GM13976 (cell line): ENCODE results near the gene HS3ST3B1.

Experiments
- DNase-seq: peaks from one replicate; pipeline ENCODE4 v3.0.0; 2012; ENCODE audit warnings: low spot score
- in situ Hi-C: fragments of 300-500 bp; cut with MboI; formaldehyde crosslinking; loops from one replicate; pipeline ENCODE4 v1.12.0; 2022; ENCODE audit warnings: low sequenced_read_pairs, mixed read lengths, inconsistent platforms; ENCODE audit not compliant: unreplicated experiment
- TF ChIP-seq, protein P1 (sequence below): IDR thresholded peaks from 2 replicates; pipeline ENCODE4 v1.5.1; 2012; ENCODE audit warnings: borderline replicate concordance, mild to moderate bottlenecking; ENCODE audit not compliant: insufficient read depth; ENCODE audit errors: extremely low read depth, missing control alignments, control extremely low read depth

Gene HS3ST3B1

DNA sequence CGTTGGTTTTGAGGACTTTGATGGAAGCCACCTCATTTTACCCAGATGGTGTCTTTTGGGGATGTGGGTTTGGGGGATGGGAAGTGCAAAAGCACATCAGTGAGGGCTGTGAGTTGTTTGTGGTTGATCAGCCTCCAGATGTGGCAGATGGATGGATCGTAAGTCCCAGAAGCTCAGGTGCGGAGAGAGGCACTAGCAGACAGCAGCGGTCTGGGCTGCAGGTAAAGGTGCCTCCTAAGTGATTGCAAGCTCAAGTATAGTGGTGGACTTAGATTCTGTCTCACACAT is 18.0 kb downstream of the HS3ST3B1 start:
- in situ Hi-C loops = no loop called here
- TF ChIP-seq, protein P1, sequence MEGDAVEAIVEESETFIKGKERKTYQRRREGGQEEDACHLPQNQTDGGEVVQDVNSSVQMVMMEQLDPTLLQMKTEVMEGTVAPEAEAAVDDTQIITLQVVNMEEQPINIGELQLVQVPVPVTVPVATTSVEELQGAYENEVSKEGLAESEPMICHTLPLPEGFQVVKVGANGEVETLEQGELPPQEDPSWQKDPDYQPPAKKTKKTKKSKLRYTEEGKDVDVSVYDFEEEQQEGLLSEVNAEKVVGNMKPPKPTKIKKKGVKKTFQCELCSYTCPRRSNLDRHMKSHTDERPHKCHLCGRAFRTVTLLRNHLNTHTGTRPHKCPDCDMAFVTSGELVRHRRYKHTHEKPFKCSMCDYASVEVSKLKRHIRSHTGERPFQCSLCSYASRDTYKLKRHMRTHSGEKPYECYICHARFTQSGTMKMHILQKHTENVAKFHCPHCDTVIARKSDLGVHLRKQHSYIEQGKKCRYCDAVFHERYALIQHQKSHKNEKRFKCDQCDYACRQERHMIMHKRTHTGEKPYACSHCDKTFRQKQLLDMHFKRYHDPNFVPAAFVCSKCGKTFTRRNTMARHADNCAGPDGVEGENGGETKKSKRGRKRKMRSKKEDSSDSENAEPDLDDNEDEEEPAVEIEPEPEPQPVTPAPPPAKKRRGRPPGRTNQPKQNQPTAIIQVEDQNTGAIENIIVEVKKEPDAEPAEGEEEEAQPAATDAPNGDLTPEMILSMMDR = no peak
- no peak for DNase-seq

DNA sequence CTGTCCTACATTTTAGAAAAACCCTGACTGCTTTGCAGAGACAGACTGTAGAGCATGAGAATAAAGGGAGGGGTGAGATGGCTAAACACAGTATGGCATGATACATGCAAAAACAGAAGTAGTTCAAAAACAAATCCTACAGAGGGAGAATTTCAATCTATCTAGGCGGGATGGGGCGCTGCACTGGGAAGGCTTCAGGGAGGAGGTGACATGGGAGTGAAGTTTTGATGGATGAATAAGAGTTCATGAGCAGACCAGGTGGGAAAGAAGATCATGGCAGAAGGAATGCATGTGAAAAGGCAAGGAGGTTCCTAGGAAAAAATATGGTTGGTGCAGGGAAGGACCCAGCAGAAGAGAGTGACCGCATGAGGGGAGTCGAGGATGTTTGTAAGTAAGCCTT is 19.2 kb downstream of the HS3ST3B1 start:
- TF ChIP-seq, protein P1 = no peak
- in situ Hi-C loops = no loop called here
- no peak for DNase-seq

GRCh38 chr17:14320734-14321475 is 20.0 kb downstream of the HS3ST3B1 start:
- TF ChIP-seq, protein P1 = no peak
- in situ Hi-C loops = no loop called here
- DNase-seq = no peak

DNA sequence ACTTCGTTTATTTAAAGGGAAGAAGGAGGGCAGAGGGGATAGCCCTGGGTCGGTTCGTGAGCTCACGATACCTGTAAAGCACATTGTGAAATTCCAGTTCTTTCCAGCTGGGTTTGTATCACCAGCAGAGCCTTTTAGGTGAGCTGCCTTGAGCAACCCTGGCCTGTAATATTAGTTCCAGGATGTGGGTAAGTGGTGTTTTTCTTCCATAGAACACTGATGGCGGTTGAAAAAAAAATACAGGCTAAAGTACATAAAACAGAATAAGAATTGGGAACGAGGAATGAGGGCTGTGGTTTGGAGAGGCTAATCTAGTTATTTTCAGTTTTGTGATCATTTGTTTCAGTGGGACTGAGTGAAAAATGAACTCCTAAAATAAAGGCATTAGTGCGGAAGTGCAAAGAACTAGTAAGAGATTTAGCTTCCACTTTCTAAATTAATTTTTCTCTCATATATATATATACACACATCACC is 20.6 kb downstream of the HS3ST3B1 start:
- TF ChIP-seq, protein P1 = no peak
- in situ Hi-C loops = no loop called here
- no peak for DNase-seq

DNA sequence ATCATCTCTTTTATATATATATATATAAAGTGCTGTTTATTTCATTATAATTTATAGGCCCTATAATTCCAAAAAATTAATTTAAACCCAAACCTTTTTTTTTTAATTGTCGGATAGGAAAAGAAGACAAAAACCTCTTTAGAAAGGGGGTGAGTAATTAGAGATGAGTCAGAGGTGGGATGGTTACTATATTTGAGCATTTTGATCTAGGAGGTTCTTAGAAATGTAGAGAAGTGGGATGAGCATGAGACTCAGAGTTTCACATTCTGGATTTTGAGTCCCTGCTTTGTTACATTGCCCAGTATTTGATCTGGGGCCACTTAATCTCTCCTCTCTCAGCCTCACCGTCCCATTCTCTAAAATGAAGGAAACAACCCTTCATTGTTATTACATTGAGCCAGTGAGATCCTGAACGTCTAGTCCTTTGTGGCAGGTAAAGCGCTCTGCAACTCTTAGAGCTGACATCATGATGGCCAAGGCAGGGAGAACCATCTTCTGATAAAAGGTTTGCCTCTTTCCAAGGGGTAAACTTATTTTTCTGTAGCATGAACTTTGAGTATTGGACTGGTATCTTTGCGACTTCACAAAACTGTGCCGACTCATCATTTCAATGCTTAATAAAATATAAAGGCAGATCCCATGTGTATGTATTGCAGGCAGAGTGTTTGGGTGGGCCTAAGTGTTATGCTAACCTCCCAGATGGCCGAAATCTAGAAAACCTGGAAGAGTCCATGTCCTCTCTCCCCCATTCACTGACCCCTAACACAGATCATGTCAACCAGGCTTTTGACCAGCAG is 21.3 kb downstream of the HS3ST3B1 start:
- no peak for DNase-seq
- in situ Hi-C loops = no loop called here
- TF ChIP-seq, protein P1 = no peak

- in situ Hi-C loops = no loop called here
- DNase-seq = no peak
- TF ChIP-seq, protein P1 = no peak
Measured at GRCh38 chr17:14323522-14323981, 22.7 kb downstream of the HS3ST3B1 start.
